ENCODE results near the gene GRK3.

GRK3 gene

DNA sequence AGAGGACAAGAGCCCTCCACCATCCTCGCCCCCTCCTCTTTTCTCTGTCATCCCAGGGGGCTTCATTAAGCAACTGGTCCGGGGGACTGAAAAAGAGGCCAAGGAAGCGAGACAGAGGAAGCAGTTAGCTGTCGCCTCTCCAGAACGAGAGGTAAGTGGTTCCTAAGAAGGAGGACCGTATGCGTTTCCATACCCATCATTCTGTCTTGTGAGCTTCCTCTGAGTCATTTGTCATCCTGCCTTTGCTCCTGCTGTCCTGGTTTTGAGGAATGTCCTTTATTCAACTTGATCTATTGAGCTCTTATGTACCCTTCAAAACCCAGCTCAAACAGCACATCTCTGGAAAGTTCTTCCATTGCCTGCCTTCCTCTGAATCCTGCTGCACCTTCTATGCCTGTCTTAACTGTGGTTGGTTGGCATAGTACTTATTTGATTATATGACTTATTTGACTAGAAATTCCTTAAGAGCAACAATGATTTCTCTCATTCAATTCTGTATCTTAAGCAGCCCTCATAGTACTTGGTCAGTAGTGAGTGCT, 198.8 kb downstream of the GRK3 start:
- DNase-seq: no peak

DNA sequence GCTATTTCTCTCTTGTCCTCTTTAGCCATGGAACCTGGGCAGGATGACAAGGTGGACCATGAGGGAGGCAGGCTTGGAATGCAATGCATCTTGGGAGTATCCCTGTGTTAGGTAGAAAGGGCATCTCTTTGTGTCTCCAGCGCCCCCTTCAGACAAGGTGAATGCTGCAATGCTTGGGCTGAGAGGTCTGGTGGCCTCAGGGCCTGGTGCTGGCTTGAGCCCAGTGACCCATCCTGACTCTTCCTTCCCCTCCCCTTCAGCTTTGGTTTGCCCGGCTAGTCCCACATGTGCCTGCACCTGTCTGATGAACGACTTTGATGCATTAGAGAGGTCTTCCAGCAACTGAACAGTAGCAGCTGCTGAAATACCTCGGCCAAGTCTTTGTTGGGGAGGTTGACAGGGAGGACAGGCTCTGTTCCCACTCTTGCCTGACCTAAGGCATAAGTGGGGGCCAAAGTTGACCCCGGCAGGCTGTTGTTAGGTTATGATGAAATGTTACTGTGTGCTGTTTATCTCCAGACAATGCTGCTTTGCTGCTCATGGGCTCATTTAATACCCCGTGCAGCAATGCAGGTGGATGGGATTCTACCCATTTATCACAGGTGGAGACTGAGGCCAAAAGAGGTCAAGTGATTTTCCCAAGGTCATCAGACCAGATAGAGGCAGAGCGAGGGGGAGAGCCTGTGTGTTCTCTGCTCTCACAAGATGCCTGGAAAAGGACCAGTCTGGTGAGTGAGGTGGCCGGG, 200.0 kb downstream of the GRK3 start:
- no peak for DNase-seq

DNA sequence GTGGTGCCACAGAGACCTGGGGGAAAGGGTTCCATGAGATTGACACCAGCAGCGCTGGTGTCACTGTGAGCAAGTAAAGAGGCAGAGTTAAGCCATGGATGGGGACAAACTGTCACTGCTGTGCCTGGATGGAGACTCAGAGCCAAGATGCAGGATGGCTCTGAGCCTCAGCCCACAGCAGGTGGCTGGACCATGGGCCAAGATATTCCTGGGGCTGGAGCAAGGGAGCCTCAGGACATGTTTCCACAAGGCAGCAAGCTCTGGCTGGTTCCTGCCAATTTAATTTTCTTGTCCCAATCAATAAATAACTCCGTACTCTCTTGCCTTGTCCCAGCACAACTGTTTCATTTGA, 200.5 kb downstream of the GRK3 start:
- DNase-seq: no peak

DNA sequence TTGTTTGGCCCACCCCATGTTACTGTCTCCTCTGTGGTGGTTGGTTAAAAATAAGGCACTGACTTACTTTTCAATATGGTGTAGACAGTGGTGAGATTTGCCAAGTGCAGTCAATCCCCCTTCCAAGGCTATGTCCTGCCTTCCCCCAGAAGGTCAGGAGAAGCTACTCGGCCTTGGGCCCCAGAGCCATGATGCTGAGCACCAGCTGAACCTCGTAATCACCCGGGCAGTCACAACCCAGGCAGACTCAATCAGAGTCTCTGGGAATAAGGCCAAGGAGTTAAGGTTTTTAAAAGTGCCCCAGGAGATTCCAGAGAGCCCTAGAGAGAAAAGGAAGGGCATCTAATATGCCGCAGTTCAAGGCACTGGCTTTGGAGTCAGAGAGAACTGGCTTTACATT, 201.3 kb downstream of the GRK3 start:
- DNase-seq: no peak

DNA sequence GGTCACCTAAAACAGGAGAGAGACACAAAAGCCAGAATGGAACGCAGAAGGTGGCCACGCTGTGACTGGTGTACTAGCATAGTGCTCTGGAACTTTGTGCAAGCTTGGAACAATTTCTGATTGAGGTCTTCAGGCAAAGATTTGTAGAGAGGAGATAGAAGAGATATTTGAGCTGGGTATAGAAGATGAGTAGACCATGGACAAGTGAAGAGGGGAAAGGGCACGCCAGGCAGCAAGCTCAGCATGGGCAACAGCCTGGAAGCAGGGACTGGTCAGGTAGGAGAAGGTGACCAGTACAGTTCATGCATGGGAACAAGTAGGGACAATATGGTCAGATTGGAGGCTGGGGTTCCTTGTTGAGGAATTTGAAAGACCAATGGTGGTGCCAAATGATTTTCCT, 201.9 kb downstream of the GRK3 start:
- no peak for DNase-seq

DNA sequence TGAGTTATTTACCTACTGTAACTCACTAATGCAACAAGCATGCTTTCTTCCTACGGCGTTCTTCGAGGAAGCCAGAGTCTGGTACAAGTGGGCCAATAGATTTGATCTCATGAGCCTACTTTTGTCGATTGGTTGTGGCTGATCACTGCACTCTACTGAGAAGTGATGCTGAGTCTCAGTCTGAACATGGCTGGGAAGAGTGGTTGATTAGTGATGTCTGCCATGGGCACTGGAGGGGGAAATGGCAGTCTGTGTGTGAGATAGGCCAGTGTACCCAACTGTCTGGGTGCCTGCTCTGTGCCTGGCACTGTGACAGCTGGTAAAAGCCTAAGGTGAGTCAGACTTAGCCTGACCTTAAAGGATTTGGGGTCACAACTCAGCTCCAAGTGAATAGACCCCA, 205.9 kb downstream of the GRK3 start:
- no peak for DNase-seq

DNA sequence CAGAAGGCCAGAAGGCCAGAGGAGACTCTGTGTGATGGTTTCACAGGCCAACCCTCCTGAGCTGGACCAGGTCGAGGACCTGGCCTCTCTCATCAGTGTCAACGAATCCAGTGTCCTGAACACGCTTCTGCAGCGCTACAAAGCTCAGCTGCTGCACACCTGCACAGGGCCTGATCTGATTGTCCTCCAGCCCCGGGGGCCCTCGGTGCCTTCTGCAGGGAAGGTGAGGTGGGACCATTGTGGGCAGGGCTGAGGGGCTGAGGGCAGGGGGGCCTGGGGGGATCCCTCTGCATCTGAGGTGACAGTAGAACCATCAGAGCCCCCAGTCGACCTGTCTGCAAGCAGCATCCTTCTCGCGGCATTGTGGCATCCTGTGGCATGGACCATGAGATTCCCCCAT, 207.8 kb downstream of the GRK3 start:
- no peak for DNase-seq

DNA sequence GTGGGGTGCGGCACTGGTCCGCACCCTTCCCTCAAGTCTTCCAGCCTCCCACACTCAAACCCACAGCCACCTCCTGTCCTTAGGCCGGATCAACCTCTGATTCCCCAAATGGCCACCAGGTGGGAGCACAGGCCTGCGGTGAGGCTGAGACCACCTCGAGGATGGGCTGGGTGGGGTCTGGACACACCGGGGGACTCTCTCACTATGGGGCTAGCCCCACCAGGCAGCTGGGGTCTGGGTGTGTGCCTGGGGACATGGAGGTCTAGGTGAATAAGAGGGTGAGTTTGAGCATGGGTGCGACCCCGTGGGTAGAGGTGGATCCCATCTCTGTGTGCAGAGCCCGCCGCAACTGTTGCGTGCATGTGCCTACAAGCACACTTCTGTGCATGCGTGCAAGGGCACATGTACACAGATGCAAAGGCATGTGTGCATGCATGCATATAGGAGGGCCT, 210.1 kb downstream of the GRK3 start:
- no peak for DNase-seq

DNA sequence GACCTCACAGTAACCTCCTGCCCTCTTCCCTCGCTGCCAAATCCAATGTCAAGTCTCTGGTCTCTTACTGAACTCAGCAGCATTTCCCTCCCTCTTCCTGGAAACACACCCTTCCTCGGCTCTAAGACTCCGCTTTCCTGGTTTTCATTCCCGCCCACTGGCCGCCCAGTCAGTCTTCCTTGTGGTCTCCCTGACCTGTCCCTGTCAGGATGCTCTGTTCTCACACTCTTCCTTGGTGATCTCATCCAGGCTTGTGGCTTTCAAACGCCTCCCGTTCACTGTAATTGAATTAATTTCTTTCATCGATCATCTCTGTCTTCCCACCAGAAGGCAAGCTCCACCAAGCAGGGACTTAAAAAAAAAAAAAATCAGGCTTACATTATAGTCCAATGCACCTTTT, 211.1 kb downstream of the GRK3 start:
- no peak for DNase-seq

DNA sequence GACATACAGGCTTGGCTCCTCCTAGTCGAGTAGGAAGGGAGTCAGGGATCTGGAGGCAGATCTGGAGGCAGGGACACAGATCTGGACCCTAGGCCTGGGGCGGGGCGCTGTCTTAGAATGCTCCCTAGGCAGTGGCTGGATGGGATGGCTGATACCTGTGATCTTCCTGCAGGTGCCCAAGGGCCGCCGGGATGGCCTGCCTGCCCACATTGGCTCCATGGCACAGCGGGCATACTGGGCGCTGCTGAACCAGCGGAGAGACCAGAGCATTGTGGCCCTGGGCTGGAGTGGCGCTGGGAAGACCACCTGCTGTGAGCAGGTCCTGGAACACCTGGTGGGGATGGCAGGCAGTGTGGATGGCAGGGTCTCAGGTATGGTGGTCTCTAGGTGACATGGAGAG, 212.9 kb downstream of the GRK3 start:
- DNase-seq: no peak

DNA sequence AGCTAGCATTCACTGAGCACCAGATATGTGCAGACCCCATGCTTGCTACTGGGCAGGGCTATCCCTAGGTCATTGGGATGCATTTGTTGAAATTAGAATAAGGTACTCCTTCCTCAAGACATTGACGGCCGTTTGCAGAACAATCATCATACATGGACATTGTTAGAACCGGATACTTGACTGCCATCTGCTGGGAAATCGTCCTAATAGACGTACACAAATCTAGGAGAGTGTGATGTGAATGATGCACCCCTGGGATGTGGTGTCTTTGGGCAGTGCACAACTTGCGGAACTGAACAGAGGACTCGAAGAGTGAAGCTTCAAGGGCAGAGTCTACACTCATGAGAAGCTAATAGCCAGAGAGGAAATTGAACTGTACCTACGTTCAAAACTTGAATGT, 213.4 kb downstream of the GRK3 start:
- DNase-seq: peak; percentile 20 to 46

Measured in AML-193 (cell line).